NCI-H2171 treated with DMSO at 0.1 percent for 48 hours (cell line): ENCODE data around the gene VIT.

Experiments used
- DNase-seq: peaks from one replicate; lab custom pipeline; 2025; lab: John Stamatoyannopoulos, UW

VIT gene

GRCh38 chr2:36711741-36712314, 15.3 kb downstream of the VIT start:
- no peak for DNase-seq

- DNase-seq: no peak
Measured at GRCh38 chr2:36713310-36713709, 16.8 kb downstream of the VIT start.

- no peak for DNase-seq
Measured at GRCh38 chr2:36716111-36716510, 19.6 kb downstream of the VIT start.

GRCh38 chr2:36717603-36718266, 21.2 kb downstream of the VIT start:
- no peak for DNase-seq

- DNase-seq: no peak
Measured at GRCh38 chr2:36727550-36727949, 31.0 kb downstream of the VIT start.

- DNase-seq: no peak
Measured at GRCh38 chr2:36729067-36729466, 32.6 kb downstream of the VIT start.

- DNase-seq: no peak
Measured at GRCh38 chr2:36731941-36732672, 35.6 kb downstream of the VIT start.

- DNase-seq: no peak
Measured at GRCh38 chr2:36732673-36733036, 36.1 kb downstream of the VIT start.

GRCh38 chr2:36733215-36733614, 36.7 kb downstream of the VIT start:
- no peak for DNase-seq

- no peak for DNase-seq
Measured at GRCh38 chr2:36734304-36734703, 37.8 kb downstream of the VIT start.

GRCh38 chr2:36737131-36737750, 40.7 kb downstream of the VIT start:
- no peak for DNase-seq

- no peak for DNase-seq
Measured at GRCh38 chr2:36740061-36740460, 43.6 kb downstream of the VIT start.

- no peak for DNase-seq
Measured at GRCh38 chr2:36741188-36741837, 44.8 kb downstream of the VIT start.

GRCh38 chr2:36743954-36744353, 47.4 kb downstream of the VIT start:
- DNase-seq: no peak

- DNase-seq: no peak
Measured at GRCh38 chr2:36748166-36748565, 51.7 kb downstream of the VIT start.

- DNase-seq: no peak
Measured at GRCh38 chr2:36750101-36750500, 53.6 kb downstream of the VIT start.

- no peak for DNase-seq
Measured at GRCh38 chr2:36753706-36754221, 57.3 kb downstream of the VIT start.

- DNase-seq: no peak
Measured at GRCh38 chr2:36754578-36754977, 58.1 kb downstream of the VIT start.

- no peak for DNase-seq
Measured at GRCh38 chr2:36756438-36756837, 59.9 kb downstream of the VIT start.

GRCh38 chr2:36762764-36763490, 66.4 kb downstream of the VIT start:
- no peak for DNase-seq

GRCh38 chr2:36769106-36769505, 72.6 kb downstream of the VIT start:
- no peak for DNase-seq
